Transverse colon (tissue), 4 donors: ENCODE data around the gene CHERP.

Source experiments
- POLR2A ChIP-seq: fragments of 450-650 bp; IDR thresholded peaks from one replicate; pipeline ENCODE4 v1.6.1; 2016; ENCODE audit warnings: antibody characterized with exemption, mild to moderate bottlenecking, moderate library complexity
- POLR2AphosphoS5 ChIP-seq, 3 donors: sonication (generic); formaldehyde crosslinking; IDR thresholded peaks; one replicate each; pipeline ENCODE4 v1.6.1; 2016; ENCODE audit warnings: antibody characterized with exemption in 3 of 3
- TF ChIP-seq, protein P1 (sequence below), 5 experiments: fragments of 200-600 bp in 3 of 5; fragments of 450-650 bp in 2 of 5; sonication (generic) in 3 of 5; IDR thresholded peaks; 1 replicate in 2 of 5; 2 replicates in 3 of 5; pipeline ENCODE4 v1.5.1; 2016 to 2017; ENCODE audit warnings: antibody characterized with exemption in 5 of 5, inconsistent platforms in 3 of 5, mild to moderate bottlenecking in 2 of 5, moderate library complexity in 1 of 5

DNA sequence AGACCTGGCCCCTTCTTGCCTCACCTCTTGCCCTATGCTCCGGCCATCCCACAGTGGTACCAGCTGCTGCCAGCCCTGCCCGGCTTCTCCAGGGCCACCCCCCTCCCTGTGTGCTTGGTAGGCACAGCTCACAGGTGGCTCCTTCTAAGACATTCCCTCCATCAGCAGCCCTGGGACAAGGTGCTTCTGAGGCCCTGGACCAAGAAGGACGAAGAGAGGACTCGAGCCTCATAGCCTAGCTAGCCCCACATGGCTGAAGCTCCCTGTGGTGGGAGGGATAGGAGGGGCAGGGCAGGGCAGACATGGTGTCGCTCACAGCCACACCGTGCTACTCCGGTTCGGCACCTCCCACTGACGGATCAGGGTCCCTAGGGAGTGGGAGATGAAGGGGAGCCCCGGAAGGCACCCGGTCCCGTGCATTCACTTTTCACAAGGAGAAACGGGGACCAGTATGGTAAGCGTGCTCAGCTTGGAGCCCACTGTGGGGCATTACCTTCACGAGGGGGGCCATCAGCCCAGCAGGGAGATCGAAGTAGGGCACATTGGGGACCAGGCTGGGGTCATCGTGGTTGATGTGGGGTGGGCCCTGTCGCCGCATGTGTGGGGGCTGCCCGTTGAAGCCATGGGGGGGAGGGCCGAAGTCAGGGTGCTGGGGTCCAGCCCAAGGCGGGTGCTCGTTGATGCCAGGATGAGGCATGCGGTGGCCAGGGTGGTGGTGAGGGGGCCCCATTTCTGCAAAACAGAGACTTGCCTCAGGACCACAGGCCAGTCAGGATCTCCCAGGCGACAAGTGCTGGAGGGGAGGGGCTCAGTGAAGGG lies 19.5 kb downstream of the CHERP start:
- TF ChIP-seq, protein P1, sequence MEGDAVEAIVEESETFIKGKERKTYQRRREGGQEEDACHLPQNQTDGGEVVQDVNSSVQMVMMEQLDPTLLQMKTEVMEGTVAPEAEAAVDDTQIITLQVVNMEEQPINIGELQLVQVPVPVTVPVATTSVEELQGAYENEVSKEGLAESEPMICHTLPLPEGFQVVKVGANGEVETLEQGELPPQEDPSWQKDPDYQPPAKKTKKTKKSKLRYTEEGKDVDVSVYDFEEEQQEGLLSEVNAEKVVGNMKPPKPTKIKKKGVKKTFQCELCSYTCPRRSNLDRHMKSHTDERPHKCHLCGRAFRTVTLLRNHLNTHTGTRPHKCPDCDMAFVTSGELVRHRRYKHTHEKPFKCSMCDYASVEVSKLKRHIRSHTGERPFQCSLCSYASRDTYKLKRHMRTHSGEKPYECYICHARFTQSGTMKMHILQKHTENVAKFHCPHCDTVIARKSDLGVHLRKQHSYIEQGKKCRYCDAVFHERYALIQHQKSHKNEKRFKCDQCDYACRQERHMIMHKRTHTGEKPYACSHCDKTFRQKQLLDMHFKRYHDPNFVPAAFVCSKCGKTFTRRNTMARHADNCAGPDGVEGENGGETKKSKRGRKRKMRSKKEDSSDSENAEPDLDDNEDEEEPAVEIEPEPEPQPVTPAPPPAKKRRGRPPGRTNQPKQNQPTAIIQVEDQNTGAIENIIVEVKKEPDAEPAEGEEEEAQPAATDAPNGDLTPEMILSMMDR (IDR thresholded peaks at IDR 0.05) = no peak
- TF ChIP-seq POLR2AphosphoS5 (IDR thresholded peaks at IDR 0.05) (no peak), POLR2A (no peak)
